GM19438 (cell line): ENCODE measurements around the gene PTBP3.
"Not testable (repeated sequence)": the region's sequence is repeated elsewhere in the genome, so short reads cannot be mapped to it uniquely, and the experiment has no call there.

Experiments used
- ATAC-seq: cut with Tn5 transposase; IDR thresholded peaks from one replicate; pipeline ENCODE4 v1.9.1; 2021; ENCODE audit warnings: low read depth; ENCODE audit not compliant: unreplicated experiment

The PTBP3 gene

GRCh38 chr9:112323378-112323854 lies 10.0 kb downstream of the PTBP3 start:
- no peak for ATAC-seq

DNA sequence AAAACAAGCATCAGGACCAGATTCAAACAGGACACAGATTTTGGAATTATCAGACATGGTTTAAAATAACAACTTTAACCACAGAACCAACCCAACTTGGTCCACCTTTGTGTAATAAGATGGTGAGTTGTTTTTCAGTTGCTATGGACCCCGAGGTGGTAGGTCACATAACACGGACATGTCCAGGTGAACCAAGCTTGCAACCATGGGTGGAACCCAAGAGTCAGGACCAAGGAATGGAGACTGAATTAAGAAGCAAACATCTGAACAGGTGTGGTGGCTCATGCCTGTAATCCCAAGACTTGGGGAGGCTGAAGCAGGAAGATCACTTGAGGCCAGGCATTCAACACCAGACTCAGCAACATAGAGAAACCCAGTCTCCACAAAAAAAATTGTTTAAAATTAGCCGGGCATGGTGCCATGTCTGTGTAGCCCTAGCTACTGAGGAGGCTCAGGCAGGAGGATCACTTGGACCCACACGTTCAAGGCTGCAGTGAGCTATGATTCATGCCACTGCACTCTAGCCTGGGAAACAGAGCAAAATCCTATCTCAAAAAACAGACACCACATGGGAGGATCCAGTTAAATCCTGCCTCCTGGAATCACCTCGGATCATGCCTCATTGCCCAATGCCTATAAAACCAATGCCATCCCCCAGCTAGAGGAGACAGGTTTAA lies 10.6 kb downstream of the PTBP3 start:
- no peak for ATAC-seq

- no peak for ATAC-seq
Observed at GRCh38 chr9:112316258-112316943, 17.0 kb downstream of the PTBP3 start.

- no peak for ATAC-seq
Observed at GRCh38 chr9:112315331-112316257, 17.8 kb downstream of the PTBP3 start.

- ATAC-seq, result no peak
Observed at GRCh38 chr9:112312139-112312538, 21.3 kb downstream of the PTBP3 start.

DNA sequence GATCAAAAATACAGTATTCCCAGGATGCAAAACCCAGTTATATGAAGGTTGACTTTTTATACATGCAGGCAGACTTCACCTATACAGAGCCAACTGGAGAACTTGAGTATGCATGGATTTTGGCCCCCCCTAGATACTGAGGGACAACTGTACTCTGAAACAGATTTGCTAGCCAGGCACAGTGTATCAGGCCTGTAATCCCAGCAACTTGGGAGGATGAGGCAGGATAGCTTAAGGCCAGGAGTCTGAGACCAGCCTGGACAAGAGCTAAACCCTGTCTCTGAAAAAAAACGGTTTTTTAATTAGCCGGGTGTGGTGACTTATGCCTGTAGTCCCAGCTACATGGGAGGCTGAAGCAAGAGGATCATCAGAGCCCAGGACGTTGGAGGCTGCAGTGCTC lies 21.9 kb downstream of the PTBP3 start:
- ATAC-seq, result no peak

DNA sequence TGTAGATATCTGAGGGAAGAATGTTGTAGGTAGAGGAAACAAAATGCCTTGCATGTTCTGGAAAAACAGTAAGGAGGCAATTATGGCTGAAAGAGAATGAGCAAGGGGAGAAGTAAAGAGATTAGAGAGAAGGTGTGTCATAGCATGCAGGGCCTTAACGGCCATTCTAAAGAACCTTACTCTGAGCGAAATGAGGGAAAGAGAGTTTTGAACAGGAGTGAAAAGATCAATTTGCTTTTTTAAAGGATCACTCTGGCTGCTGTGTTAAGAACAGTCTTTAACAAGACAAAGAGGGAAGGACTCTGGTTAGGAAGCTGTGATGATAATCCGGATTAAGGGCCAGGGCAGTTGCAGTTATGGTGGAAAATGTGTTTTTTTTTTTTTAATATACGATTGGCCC lies 22.6 kb downstream of the PTBP3 start:
- no peak for ATAC-seq

DNA sequence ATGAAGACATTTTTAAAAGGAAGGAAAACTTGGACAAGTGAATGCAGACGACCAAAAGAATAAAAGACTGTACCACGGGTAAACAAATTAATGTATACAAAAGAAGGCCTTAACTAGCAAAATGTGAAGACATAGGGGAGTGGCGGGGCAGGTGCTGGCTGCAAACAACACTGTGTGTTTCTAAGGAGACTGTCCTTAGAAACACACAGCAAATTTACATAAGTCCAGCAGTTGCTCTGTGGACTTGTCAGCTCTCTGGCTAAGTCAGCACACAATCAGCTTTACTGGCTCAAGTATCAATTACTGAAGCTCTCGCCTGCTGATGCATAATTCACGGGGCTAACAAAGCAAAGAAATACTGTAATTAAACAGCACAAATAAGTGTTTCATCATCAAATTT lies 24.8 kb downstream of the PTBP3 start:
- no peak for ATAC-seq

DNA sequence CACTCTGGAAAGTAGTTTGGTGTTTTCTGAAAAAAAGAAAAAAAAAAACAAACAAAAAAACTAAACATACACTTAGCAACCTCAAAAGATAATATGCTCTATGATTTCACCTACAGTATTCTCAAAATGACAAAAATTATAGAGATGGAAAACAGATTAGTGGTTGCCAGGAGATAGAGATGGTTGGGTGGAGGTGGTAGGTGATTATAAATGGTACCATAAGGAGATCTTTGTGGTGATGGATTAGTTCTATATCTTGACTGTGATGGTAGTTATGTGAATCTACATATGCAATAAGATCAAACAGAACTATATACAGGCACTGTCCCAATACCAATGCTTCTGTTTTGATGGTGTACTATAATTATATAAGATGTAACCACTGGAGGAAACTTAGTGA lies 32.0 kb downstream of the PTBP3 start:
- ATAC-seq, result no peak

DNA sequence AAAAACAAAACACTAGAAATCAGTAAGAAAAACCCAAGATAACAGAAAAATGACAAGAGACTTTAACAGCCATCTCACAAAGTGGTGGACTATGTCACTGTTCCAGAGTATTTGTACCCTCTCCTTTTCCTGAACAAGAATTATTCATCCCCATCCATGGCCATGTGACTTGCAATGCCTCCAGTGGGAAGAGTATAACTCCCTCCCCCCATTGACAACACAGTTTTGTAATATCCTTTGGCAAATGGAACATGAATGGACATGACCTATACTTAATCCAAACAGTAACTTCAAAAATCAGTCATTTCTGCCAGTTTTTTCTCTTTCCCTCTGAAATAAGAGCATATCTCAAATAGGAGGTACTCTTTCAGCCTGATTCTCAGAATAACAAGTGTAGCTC lies 33.9 kb downstream of the PTBP3 start:
- no peak for ATAC-seq

GRCh38 chr9:112296929-112297328 lies 36.5 kb downstream of the PTBP3 start:
- no peak for ATAC-seq

DNA sequence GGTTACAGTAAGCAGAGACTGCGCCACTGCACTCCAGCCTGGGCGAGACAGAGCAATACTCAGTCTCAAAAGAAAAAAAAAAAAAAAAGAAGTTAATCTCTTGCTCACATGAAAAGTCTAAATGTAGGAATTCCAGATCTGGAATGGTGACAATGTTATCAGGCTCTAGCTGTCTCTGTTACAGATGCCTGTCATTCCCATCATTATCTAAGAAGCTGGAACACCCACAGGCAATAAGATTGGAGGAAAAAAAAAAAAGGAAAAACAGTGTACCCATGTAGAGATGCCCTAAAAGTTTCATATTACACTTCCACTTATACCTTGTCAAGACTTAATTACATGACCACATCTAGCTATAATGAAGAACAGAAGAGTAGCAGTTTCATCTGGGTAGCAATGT lies 38.2 kb downstream of the PTBP3 start:
- ATAC-seq, result no peak

GRCh38 chr9:112288029-112288428 lies 45.4 kb downstream of the PTBP3 start:
- no peak for ATAC-seq

- no peak for ATAC-seq
Observed at GRCh38 chr9:112286926-112287325, 46.5 kb downstream of the PTBP3 start.

- no peak for ATAC-seq
Observed at GRCh38 chr9:112285056-112285455, 48.4 kb downstream of the PTBP3 start.

DNA sequence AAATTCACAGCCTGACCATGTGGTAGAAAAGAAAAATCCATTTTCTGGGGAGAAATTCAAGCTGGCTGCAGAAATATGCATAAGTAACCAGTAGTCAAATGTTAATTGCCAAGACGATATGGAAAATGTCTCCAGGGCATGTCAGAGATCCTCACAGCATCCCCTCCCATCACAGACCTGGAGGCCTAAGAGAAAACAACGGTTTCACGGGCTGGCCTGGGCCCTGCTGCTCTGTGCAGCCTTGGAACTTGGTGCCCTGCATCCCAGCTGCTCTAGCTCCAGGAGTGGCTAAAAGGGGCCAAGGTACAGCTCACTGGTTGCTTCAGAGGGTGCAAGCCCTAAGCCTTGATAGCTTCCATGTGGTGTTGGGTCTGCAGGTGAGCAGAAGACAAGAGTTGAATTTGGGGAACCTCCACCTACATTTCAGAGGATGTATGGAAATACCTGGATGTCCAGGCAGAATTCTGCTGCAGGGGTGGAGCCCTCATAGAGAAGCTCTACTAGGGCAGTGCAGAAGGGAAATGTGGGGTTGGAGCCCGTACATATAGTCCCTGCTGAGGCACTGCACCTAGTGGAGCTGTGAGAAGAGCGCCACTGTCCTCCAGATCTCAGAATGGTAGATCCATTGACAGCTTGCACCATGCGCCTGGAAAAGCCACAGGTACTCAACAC lies 49.7 kb downstream of the PTBP3 start:
- no peak for ATAC-seq

- not testable (repeated sequence) for ATAC-seq
Observed at GRCh38 chr9:112282841-112283240, 50.6 kb downstream of the PTBP3 start.

DNA sequence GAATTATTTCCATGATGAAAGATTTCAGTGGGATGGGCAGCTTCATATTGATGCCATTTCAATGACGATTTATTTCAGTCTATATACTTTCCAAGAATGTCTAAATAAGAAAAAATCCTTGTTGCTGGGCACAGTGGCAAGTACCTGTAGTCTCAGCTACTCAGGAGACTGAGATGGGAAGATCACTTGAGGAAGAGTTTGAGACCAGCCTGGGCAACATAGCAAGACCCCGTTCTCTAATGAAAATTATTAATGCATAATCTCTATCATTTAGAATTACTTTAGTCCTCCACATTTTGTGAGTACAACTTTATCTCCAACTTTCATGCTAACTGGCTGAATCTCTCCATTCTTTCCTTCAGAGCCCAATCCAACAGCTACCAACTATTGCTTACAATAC lies 52.5 kb downstream of the PTBP3 start:
- no peak for ATAC-seq

GRCh38 chr9:112279501-112279900 lies 53.9 kb downstream of the PTBP3 start:
- ATAC-seq, result no peak

DNA sequence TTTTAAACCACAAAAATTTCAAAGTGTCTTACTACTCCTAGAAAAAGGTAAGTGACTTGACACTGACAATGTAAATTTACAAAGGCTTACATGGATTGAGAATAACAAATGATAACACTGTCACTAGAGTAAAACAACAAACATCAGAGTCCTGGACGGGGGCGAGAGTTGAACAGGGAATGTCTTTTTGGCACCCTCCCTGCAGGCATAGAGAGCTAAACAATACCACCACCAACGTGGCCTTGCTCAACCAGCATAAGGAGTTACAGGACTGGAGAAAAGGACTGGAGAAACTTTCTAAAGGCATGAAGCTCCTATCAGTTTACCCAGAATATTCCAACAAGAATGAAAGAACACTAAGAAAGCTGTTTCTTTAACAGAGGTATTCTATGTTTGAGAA lies 55.3 kb downstream of the PTBP3 start:
- no peak for ATAC-seq

GRCh38 chr9:112274600-112274999 lies 58.8 kb downstream of the PTBP3 start:
- ATAC-seq, result no peak
